SK-N-SH (cell line): ENCODE measurements around the gene SMIM10L1.

Source experiments
- CHD2 ChIP-seq: fragments of 150-350 bp; IDR thresholded peaks from 2 replicates; pipeline ENCODE4 v1.6.1; 2018; ENCODE audit warnings: low read length; ENCODE audit not compliant: partially characterized antibody
- EP300 ChIP-seq, 2 experiments: IDR thresholded peaks; 2 replicates each; pipeline versions ENCODE4 v1.4.0 to v1.6.1; 2012; ENCODE audit warnings: borderline replicate concordance in 1 of 2, low read depth in 1 of 2, low read length in 1 of 2
- FOSL2 ChIP-seq: IDR thresholded peaks from 2 replicates; pipeline ENCODE4 v1.4.0; 2012; ENCODE audit warnings: low read depth, mild to moderate bottlenecking, moderate library complexity, borderline replicate concordance
- IRF3 ChIP-seq: fragments of 150-350 bp; IDR thresholded peaks from 2 replicates; pipeline ENCODE4 v1.6.1; 2016; ENCODE audit warnings: mild to moderate bottlenecking, low read depth, low read length
- JUND ChIP-seq: IDR thresholded peaks from 2 replicates; pipeline ENCODE4 v1.4.0; 2012
- MAX ChIP-seq: IDR thresholded peaks from 2 replicates; pipeline ENCODE4 v1.4.0; 2012; ENCODE audit warnings: low read depth
- RFX5 ChIP-seq: IDR thresholded peaks from 2 replicates; pipeline ENCODE4 v1.6.1; 2012; ENCODE audit warnings: mild to moderate bottlenecking, improper control_type of control experiment, low read length
- SIN3A ChIP-seq: IDR thresholded peaks from 2 replicates; pipeline ENCODE4 v1.6.1; 2012; ENCODE audit warnings: low read depth, mild to moderate bottlenecking, low read length, moderate library complexity, borderline replicate concordance
- SMC3 ChIP-seq: IDR thresholded peaks from 2 replicates; pipeline ENCODE4 v1.6.1; 2012; ENCODE audit warnings: low read depth, low read length, improper control_type of control experiment
- TEAD4 ChIP-seq: IDR thresholded peaks from 2 replicates; pipeline ENCODE4 v1.4.0; 2012; ENCODE audit warnings: mild to moderate bottlenecking, borderline replicate concordance; ENCODE audit not compliant: insufficient read depth
- TF ChIP-seq, protein P1 (sequence below): fragments of 200-600 bp; sonication (generic); IDR thresholded peaks from 2 replicates; pipeline ENCODE4 v1.6.1; 2017; ENCODE audit warnings: antibody characterized with exemption, mild to moderate bottlenecking, moderate library complexity
- TF ChIP-seq, protein P2 (sequence below): IDR thresholded peaks from 2 replicates; pipeline ENCODE4; 2012
- TF ChIP-seq, protein P3 (sequence below): IDR thresholded peaks from 2 replicates; pipeline ENCODE4 v1.6.1; 2012; ENCODE audit warnings: mild to moderate bottlenecking, low read depth, low read length, moderate library complexity

DNA sequence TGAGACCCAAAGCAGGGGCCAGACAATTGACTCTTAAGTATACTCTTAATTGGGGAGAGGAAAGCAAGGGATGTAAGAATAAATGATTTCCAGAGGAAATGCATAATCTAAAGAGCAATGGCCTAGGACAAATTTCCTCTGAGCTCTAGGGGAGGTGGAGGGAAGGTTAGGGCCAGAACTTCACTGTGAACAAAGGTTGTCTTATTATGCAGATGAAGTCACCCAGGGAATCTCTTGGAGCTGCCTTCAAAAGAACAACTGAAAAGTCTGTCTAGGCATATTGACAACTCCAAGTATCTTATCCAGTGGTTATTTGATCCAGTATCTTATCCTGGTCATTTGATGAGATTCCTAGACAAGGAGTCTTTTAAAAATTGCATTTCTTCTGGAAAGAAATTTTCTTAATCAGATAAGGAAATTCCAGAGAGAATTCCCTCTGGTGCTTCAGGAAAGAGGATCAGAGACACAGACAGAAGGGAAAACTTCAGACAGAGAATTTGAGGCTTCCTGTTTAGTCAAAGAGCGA lies 16.5 kb upstream of the SMIM10L1 start:
- TF ChIP-seq, protein P1, sequence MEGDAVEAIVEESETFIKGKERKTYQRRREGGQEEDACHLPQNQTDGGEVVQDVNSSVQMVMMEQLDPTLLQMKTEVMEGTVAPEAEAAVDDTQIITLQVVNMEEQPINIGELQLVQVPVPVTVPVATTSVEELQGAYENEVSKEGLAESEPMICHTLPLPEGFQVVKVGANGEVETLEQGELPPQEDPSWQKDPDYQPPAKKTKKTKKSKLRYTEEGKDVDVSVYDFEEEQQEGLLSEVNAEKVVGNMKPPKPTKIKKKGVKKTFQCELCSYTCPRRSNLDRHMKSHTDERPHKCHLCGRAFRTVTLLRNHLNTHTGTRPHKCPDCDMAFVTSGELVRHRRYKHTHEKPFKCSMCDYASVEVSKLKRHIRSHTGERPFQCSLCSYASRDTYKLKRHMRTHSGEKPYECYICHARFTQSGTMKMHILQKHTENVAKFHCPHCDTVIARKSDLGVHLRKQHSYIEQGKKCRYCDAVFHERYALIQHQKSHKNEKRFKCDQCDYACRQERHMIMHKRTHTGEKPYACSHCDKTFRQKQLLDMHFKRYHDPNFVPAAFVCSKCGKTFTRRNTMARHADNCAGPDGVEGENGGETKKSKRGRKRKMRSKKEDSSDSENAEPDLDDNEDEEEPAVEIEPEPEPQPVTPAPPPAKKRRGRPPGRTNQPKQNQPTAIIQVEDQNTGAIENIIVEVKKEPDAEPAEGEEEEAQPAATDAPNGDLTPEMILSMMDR = no peak
- TF ChIP-seq SIN3A (no peak), IRF3 (no peak), TEAD4 (no peak), RFX5 (no peak), FOSL2 (no peak), SMC3 (no peak), JUND (no peak), CHD2 (no peak), MAX (no peak), EP300 (IDR thresholded peaks at IDR 0.05; ENCODE audit: borderline replicate concordance in 1 of 2, low read depth in 1 of 2, low read length in 1 of 2) (no peak)
- TF ChIP-seq, protein P2, sequence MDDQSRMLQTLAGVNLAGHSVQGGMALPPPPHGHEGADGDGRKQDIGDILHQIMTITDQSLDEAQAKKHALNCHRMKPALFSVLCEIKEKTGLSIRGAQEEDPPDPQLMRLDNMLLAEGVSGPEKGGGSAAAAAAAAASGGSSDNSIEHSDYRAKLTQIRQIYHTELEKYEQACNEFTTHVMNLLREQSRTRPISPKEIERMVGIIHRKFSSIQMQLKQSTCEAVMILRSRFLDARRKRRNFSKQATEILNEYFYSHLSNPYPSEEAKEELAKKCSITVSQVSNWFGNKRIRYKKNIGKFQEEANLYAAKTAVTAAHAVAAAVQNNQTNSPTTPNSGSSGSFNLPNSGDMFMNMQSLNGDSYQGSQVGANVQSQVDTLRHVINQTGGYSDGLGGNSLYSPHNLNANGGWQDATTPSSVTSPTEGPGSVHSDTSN = no peak
- TF ChIP-seq, protein P3, sequence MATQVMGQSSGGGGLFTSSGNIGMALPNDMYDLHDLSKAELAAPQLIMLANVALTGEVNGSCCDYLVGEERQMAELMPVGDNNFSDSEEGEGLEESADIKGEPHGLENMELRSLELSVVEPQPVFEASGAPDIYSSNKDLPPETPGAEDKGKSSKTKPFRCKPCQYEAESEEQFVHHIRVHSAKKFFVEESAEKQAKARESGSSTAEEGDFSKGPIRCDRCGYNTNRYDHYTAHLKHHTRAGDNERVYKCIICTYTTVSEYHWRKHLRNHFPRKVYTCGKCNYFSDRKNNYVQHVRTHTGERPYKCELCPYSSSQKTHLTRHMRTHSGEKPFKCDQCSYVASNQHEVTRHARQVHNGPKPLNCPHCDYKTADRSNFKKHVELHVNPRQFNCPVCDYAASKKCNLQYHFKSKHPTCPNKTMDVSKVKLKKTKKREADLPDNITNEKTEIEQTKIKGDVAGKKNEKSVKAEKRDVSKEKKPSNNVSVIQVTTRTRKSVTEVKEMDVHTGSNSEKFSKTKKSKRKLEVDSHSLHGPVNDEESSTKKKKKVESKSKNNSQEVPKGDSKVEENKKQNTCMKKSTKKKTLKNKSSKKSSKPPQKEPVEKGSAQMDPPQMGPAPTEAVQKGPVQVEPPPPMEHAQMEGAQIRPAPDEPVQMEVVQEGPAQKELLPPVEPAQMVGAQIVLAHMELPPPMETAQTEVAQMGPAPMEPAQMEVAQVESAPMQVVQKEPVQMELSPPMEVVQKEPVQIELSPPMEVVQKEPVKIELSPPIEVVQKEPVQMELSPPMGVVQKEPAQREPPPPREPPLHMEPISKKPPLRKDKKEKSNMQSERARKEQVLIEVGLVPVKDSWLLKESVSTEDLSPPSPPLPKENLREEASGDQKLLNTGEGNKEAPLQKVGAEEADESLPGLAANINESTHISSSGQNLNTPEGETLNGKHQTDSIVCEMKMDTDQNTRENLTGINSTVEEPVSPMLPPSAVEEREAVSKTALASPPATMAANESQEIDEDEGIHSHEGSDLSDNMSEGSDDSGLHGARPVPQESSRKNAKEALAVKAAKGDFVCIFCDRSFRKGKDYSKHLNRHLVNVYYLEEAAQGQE = no peak
